GM18505 (cell line): ENCODE measurements around the gene NDST3.

Experiments
- ATAC-seq: cut with Tn5 transposase; IDR thresholded peaks from one replicate; pipeline ENCODE4 v1.9.1; 2021; ENCODE audit not compliant: unreplicated experiment
- POLR2A ChIP-seq: IDR thresholded peaks from 4 replicates; pipeline ENCODE4 v1.6.1; 2011; ENCODE audit warnings: borderline replicate concordance; ENCODE audit not compliant: insufficient read depth, insufficient read length; ENCODE audit errors: extremely low read depth

Gene NDST3

DNA sequence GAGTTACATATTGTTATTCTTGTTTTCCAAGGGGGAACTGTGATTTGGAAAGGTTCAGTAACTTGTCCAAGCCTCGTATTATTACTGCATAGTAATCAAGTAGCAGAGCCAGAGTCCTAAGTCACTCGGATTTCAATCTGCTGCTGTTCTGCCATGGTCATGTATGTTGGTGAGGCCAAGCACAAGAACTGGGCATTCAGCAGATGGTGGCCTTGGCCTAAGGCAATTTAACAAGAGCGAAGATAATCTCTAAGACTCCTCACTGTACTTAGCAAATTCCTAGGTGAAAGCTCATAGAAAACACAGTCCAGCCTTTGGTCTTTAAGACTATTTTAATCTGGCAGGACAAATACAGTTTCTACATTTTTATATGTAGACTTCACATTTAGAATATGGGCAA, 64.8 kb downstream of the NDST3 start:
- no peak for ATAC-seq
- TF ChIP-seq POLR2A: no peak

- no peak for TF ChIP-seq POLR2A
Measured at GRCh38 chr4:118102195-118102594, 67.9 kb downstream of the NDST3 start.

DNA sequence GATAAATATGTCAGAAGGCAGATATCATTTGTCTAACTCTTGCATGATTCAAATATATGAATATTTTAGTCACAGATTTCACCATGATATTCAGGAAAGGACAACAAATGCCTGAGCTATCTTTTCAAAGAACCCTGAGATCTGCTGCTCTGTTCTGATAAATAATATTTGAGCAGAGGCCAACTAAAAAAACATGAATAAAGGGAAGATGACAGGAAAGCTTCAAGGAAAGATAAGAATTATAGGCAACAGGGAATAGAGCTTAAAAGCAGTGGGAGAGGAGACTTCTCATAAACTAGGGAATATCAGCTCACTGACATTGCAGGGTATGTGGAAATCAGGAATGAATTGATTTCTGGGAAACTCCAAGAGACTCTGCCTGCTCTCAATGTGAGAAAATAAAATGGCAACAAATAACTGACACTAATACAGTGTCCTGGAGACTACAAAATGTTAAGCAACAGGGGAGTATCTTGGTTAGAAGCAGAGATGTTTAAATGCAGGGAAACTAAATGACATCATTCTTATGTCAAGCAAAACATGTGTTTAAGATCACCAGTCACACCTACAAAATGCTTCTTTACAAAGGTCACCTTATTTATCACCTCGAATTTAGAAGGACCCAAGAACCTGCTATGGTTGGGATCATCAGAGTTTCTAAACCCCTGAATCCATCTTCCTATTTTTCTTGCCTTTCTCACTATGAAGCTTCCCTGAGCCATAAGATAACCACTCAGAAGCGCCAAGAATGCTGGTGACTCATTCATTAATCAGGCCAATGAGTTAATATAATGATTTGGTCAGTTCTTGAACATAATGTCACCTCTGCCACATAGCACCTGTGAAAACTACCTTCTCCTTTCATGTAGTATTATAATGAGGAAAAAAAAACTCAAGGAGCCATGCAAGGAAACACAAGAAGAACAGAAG, 78.1 kb downstream of the NDST3 start:
- no peak for ATAC-seq
- TF ChIP-seq POLR2A: no peak

More at GRCh38 chr4:118102195-118102594, 67.9 kb downstream of the NDST3 start:
- no peak for ATAC-seq

DNA sequence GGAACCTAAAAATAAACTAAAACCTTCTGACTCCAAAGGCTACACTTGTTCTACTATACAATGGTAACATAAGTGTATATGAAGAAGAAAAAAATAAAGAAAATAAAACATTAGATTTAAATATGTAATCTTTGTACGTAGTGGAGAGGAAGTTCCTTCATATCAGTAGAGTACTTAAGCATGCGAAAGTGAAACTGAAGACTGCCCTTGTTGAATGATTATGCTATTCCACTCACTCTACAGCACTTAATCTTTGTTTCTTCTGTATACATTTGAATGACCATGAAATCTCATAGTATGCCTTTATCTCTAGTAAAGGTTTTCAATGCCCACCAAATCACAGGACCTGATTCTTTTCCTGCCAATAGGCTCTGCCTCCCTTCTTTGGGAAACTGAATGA, 78.9 kb downstream of the NDST3 start:
- TF ChIP-seq POLR2A: no peak
- peak; percentile 84 for ATAC-seq

- no peak for ATAC-seq
- TF ChIP-seq POLR2A: no peak
Measured at GRCh38 chr4:118114720-118115119, 80.4 kb downstream of the NDST3 start.

DNA sequence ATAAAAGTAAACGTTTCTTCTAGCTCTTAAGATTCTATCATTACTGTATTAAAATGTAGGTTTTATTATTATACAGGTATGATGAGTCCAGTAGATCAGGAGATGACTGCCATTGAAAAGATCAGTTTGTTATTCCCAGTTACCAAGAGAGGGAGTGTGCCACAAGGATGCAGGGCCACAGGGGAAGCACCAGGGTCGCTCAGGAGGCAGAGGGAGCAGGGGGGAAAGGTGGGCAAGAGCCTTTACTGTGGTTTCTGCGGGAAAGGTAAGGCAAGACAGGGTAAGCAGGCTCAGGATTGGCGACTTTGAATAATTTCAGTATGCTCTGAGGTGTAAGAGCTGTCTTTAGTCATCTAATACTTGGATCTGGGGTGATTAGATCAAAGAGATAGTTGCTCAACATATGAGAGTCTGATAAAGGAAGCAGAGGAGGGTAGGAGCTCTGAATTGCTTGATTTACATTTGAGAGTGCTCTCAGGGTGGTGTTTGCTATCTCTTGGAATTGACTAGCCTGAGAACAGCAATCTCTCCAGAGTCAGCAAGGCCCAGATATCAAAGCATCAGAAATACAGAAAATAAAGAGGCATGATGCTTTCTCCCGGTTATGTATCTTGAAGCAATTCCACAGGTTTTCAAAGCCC, 86.0 kb downstream of the NDST3 start:
- no peak for TF ChIP-seq POLR2A
- no peak for ATAC-seq

DNA sequence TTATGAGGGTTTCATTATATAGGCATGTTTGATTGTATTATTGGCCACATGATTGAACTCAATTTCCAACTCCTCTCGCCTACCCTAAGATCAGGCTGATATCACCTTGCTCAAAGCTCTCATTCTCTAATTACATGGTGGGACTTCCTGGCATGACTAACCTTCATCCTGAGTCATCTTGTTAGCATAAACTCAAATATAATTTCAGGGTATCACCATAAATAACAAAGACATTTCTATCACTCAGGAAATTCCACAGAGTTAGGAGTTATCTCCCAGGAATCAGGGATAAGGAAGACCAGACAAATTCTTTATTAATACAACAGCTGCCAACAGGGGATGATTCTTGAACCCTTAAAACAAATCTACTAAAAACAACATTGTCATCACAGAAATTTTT, 90.7 kb downstream of the NDST3 start:
- no peak for ATAC-seq
- TF ChIP-seq POLR2A: no peak

DNA sequence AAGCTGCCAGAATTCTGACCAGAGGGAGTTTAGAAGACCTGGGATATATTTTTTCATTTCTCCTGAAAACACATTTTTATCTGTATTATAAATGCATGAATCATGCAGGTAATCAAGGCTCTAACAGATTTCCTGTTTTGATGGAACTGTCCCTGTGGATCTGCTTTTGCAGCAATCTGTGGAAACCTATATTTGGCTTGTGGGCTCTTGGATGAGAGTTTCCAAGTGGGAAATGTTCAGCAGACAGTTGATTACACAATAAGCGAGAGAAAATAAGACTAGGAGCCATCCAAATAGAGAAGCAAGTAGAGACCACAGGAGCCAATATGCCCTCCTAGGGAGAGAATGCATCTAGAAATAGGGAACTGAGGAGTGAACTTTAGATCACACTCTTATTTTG, 105.0 kb downstream of the NDST3 start:
- no peak for TF ChIP-seq POLR2A
- no peak for ATAC-seq

GRCh38 chr4:118141240-118141639, 107.0 kb downstream of the NDST3 start:
- no peak for TF ChIP-seq POLR2A
- ATAC-seq: no peak

DNA sequence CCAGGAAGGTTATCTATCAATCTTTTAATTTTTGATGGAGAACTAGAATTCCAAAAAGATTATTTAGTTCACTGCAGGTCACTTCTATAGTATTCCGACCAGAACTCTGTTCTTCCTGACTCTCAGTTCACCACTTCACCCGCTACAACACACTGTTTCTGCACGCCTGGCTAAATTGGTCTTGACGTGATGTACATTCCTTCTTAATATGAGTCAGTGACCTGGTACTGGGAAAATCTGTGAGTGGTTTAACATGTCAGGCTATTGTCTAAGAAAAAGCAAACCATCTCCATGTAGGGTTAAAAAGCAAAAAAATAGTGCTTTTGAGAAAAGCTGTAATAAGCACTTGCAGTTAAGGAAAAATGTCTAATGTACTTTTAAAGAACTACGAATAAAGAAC, 120.4 kb downstream of the NDST3 start:
- TF ChIP-seq POLR2A: no peak
- ATAC-seq: no peak

- ATAC-seq: no peak
- no peak for TF ChIP-seq POLR2A
Measured at GRCh38 chr4:118155516-118155915, 121.2 kb downstream of the NDST3 start.

DNA sequence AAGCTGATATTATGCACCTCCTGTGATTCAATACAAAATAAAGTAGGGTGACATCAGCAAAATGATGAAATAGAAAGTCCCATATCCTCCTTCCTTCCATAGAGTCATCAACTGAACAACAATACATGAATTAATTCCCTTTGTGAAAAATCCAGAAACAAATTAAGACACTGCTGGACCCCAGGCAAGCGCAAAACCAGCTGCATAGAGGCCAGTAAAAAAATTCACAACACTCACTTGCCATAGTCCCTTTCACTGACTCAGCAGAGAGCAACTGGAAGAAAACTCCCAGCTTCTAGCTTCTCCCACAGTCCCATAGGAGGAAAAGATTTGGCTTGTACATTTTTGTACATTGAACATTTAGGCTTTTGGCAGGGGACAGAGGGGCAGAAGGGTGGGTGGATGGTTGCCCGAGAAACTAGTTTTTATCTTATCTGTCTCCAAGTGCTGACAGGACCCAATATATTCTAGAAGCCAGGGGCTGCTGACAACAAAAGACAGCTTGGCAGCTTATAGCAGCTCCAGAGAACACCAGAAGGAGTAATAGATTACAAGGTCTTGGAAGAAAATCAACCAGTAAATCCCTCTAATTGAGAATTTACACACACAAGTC, 124.6 kb downstream of the NDST3 start:
- TF ChIP-seq POLR2A: no peak

DNA sequence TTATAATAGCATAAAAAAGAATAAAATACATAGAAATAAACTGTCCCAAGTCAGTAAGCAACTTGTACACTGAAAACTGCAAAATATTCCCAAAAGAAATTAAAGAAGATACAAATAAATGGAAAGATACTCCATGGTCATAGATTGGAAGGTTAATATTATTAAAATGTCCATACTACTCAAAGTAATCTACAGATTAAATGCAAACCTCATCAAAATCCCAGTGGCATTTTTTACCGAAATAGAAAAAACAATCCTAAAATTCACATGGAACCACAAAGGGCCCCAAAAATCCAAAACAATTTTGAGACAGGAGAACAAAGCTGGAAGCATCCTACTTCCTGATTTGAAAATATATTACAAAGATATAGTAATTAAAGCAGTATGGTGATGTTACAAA, 133.0 kb downstream of the NDST3 start:
- no peak for TF ChIP-seq POLR2A
- ATAC-seq: no peak

More for the DNA sequence above, 124.6 kb downstream of the NDST3 start:
- no peak for ATAC-seq
